ENCODE measurements around the gene NCCRP1.

DNA sequence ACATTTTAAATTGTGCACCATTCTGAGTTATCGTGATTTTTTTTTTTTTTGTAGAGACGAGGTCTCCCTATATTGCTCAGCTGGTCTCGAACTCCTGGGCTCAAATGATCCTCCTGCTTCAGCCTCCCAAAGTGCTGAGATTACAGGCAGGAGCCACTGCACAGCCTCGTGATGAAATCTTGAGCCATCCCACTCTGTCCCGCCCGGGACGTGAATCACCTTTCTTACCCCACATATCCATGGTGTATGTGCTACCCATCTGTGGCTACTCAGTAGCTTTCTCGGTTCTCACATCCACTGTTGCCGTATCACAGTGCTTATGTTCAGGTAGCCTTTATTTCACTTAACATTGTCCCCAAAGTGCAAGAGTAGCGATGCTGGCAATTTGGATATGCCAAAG is 44.7 kb upstream of the NCCRP1 start:
- TF ChIP-seq, protein P1, sequence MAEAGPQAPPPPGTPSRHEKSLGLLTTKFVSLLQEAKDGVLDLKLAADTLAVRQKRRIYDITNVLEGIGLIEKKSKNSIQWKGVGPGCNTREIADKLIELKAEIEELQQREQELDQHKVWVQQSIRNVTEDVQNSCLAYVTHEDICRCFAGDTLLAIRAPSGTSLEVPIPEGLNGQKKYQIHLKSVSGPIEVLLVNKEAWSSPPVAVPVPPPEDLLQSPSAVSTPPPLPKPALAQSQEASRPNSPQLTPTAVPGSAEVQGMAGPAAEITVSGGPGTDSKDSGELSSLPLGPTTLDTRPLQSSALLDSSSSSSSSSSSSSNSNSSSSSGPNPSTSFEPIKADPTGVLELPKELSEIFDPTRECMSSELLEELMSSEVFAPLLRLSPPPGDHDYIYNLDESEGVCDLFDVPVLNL (IDR thresholded peaks at IDR 0.05; ENCODE audit: low read depth, low read length): no peak
- TF ChIP-seq NFYB (IDR thresholded peaks at IDR 0.05; ENCODE audit: insufficient read depth, low read depth, low read length) (no peak), SUZ12 (IDR thresholded peaks at IDR 0.05; ENCODE audit: unreplicated experiment) (no peak), EP300 (IDR thresholded peaks at IDR 0.05; ENCODE audit: borderline replicate concordance in 1 of 2, control insufficient read depth in 1 of 2, low read depth in 2 of 2, low read length in 2 of 2) (no peak), TAF1 (IDR thresholded peaks at IDR 0.05; ENCODE audit: borderline replicate concordance, low read depth, low read length) (no peak), LARP7 (IDR thresholded peaks at IDR 0.05) (no peak), POLR2A (IDR thresholded peaks at IDR 0.05; ENCODE audit: low read depth, low read length) (no peak), GATAD2B (conservative IDR thresholded peaks at IDR 0.05; ENCODE audit: low read depth) (no peak)
- TF ChIP-seq, protein P2, sequence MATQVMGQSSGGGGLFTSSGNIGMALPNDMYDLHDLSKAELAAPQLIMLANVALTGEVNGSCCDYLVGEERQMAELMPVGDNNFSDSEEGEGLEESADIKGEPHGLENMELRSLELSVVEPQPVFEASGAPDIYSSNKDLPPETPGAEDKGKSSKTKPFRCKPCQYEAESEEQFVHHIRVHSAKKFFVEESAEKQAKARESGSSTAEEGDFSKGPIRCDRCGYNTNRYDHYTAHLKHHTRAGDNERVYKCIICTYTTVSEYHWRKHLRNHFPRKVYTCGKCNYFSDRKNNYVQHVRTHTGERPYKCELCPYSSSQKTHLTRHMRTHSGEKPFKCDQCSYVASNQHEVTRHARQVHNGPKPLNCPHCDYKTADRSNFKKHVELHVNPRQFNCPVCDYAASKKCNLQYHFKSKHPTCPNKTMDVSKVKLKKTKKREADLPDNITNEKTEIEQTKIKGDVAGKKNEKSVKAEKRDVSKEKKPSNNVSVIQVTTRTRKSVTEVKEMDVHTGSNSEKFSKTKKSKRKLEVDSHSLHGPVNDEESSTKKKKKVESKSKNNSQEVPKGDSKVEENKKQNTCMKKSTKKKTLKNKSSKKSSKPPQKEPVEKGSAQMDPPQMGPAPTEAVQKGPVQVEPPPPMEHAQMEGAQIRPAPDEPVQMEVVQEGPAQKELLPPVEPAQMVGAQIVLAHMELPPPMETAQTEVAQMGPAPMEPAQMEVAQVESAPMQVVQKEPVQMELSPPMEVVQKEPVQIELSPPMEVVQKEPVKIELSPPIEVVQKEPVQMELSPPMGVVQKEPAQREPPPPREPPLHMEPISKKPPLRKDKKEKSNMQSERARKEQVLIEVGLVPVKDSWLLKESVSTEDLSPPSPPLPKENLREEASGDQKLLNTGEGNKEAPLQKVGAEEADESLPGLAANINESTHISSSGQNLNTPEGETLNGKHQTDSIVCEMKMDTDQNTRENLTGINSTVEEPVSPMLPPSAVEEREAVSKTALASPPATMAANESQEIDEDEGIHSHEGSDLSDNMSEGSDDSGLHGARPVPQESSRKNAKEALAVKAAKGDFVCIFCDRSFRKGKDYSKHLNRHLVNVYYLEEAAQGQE (IDR thresholded peaks at IDR 0.05; ENCODE audit: low read depth, low read length): no peak
- TF ChIP-seq, protein P3, sequence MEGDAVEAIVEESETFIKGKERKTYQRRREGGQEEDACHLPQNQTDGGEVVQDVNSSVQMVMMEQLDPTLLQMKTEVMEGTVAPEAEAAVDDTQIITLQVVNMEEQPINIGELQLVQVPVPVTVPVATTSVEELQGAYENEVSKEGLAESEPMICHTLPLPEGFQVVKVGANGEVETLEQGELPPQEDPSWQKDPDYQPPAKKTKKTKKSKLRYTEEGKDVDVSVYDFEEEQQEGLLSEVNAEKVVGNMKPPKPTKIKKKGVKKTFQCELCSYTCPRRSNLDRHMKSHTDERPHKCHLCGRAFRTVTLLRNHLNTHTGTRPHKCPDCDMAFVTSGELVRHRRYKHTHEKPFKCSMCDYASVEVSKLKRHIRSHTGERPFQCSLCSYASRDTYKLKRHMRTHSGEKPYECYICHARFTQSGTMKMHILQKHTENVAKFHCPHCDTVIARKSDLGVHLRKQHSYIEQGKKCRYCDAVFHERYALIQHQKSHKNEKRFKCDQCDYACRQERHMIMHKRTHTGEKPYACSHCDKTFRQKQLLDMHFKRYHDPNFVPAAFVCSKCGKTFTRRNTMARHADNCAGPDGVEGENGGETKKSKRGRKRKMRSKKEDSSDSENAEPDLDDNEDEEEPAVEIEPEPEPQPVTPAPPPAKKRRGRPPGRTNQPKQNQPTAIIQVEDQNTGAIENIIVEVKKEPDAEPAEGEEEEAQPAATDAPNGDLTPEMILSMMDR (IDR thresholded peaks at IDR 0.05 in 2 of 3, conservative IDR thresholded peaks at IDR 0.05 in 1 of 3; ENCODE audit: control insufficient read depth in 2 of 3, extremely low read depth in 1 of 3, insufficient read depth in 1 of 3, low read depth in 3 of 3, low read length in 3 of 3): no peak

Measured in GM12878 (cell line).